H1 (cell line): ENCODE results near the gene MMP20. TPM values are rescaled to one million over a fixed set of nuclear protein-coding genes. Genes with fewer than 3 reads are reported as not detected.

Experiments used
- CTCF ChIA-PET: fragments of 300-600 bp; sonication (Branson Sonifier 250); formaldehyde crosslinking; loops from one replicate; lab custom pipeline; 2021; ENCODE audit not compliant: partially characterized antibody; lab: Charles Lee
- POLR2A ChIA-PET: fragments of 300-600 bp; sonication (Branson Sonifier 250); formaldehyde crosslinking; loops from one replicate; lab custom pipeline; 2021; ENCODE audit warnings: inconsistent platforms; ENCODE audit not compliant: partially characterized antibody; lab: Charles Lee
- DNase-seq, 2 experiments: peaks; one replicate each; pipeline versions ENCODE4 v3.0.0 to v3.0.0-alpha.2; 2010 to 2022; ENCODE audit warnings: low spot score in 2 of 2, low read depth in 1 of 2, mixed read lengths in 1 of 2
- FAIRE-seq: peaks from 2 replicates; lab custom pipeline; 2011; peaks lifted over from hg19 to GRCh38; lab: Jason Lieb, UNC
- H2AFZ ChIP-seq: 2 replicates; pipeline ENCODE4 v1.8.1; 2012; ENCODE audit warnings: low read length, inconsistent platforms
- H2AK5ac ChIP-seq: 2 replicates; pipeline ENCODE4 v1.6.1; 2013; ENCODE audit warnings: low read depth, low read length
- H2BK120ac ChIP-seq: replicated peaks from 2 replicates; pipeline ENCODE3; 2013; ENCODE audit warnings: low read depth, low read length, inconsistent platforms
- H2BK12ac ChIP-seq: 2 replicates; pipeline ENCODE4 v1.6.1; 2013; ENCODE audit warnings: low read depth, low read length
- H2BK15ac ChIP-seq: 2 replicates; pipeline ENCODE4 v1.6.1; 2013; ENCODE audit warnings: low read length
- H2BK20ac ChIP-seq: 2 replicates; pipeline ENCODE4 v1.6.1; 2013; ENCODE audit warnings: low read length
- H2BK5ac ChIP-seq: 2 replicates; pipeline ENCODE4 v1.6.1; 2013; ENCODE audit warnings: low read depth, low read length
- H3K14ac ChIP-seq: 2 replicates; pipeline ENCODE4 v1.6.1; 2013; ENCODE audit warnings: inconsistent platforms; ENCODE audit not compliant: insufficient read length
- H3K18ac ChIP-seq: 2 replicates; pipeline ENCODE4 v1.6.1; 2013; ENCODE audit warnings: low read length; ENCODE audit errors: extremely low read depth
- H3K23ac ChIP-seq: 2 replicates; pipeline ENCODE4 v1.6.1; 2013; ENCODE audit warnings: inconsistent platforms; ENCODE audit not compliant: insufficient read length
- H3K23me2 ChIP-seq: 2 replicates; pipeline ENCODE4 v1.6.1; 2013; ENCODE audit warnings: low read depth, low read length
- H3K27ac ChIP-seq: 2 replicates; pipeline ENCODE4 v1.6.1; 2011; ENCODE audit warnings: low read depth, low read length, inconsistent platforms
- H3K27me3 ChIP-seq, 4 experiments: replicated peaks in 1 of 4; 1 replicate in 1 of 4; 2 replicates in 3 of 4; pipeline versions ENCODE4 v1.6.1 to v1.8.1; 2011 to 2013; ENCODE audit warnings: low read length in 3 of 4, mild to moderate bottlenecking in 3 of 4, inconsistent platforms in 2 of 4, mixed read lengths in 2 of 4, moderate library complexity in 1 of 4; ENCODE audit not compliant: control insufficient read depth in 3 of 4, insufficient read depth in 3 of 4; ENCODE audit errors: extremely low read depth in 1 of 4
- H3K36me3 ChIP-seq, 4 experiments: 2 replicates each; pipeline versions ENCODE4 v1.6.1 to v1.8.1; 2011 to 2013; ENCODE audit warnings: mild to moderate bottlenecking in 4 of 4, low read length in 3 of 4, moderate library complexity in 2 of 4, control low read depth in 1 of 4, inconsistent platforms in 1 of 4; ENCODE audit not compliant: insufficient read depth in 4 of 4, control insufficient read depth in 2 of 4
- H3K4ac ChIP-seq: replicated peaks from 2 replicates; pipeline ENCODE3; 2013; ENCODE audit warnings: low read length, low read depth, mixed read lengths, inconsistent platforms; ENCODE audit not compliant: insufficient read length
- H3K4me1 ChIP-seq, 4 experiments: replicated peaks in 1 of 4; 1 replicate in 1 of 4; 2 replicates in 3 of 4; pipeline versions ENCODE4 v1.6.1 to v1.8.1; 2011 to 2013; ENCODE audit warnings: low read length in 3 of 4, inconsistent platforms in 2 of 4, mixed read lengths in 1 of 4; ENCODE audit not compliant: insufficient read depth in 4 of 4, control insufficient read depth in 3 of 4
- H3K4me2 ChIP-seq, 2 experiments: 2 replicates each; pipeline versions ENCODE4 v1.6.1 to v1.8.1; 2011 to 2013; ENCODE audit warnings: low read depth in 2 of 2, low read length in 2 of 2, control low read depth in 1 of 2, inconsistent platforms in 1 of 2, mild to moderate bottlenecking in 1 of 2; ENCODE audit not compliant: insufficient read depth in 1 of 2
- H3K4me3 ChIP-seq, 4 experiments: fragments of 200-600, 300-600 bp in 1 of 4; sonication (generic), shearing (Covaris generic), sonication (Bioruptor Twin) in 1 of 4; 2 replicates each; pipeline versions ENCODE4 v1.5.1 to v1.8.1; 2011 to 2016; ENCODE audit warnings: low read length in 4 of 4, low read depth in 3 of 4, control low read depth in 2 of 4, inconsistent platforms in 2 of 4, mild to moderate bottlenecking in 2 of 4, mixed read lengths in 1 of 4, moderate library complexity in 1 of 4; ENCODE audit not compliant: insufficient read depth in 2 of 4; ENCODE audit errors: extremely low read depth in 1 of 4
- H3K56ac ChIP-seq: replicated peaks from 2 replicates; pipeline ENCODE3; 2013; ENCODE audit warnings: low read depth, mild to moderate bottlenecking, mixed read lengths, low read length, inconsistent platforms; ENCODE audit not compliant: insufficient read length
- H3K79me1 ChIP-seq: 2 replicates; pipeline ENCODE4 v1.6.1; 2013; ENCODE audit warnings: low read depth, low read length, control low read depth
- H3K79me2 ChIP-seq, 2 experiments: 2 replicates each; pipeline versions ENCODE4 v1.6.1 to v1.8.1; 2012 to 2013; ENCODE audit warnings: low read length in 2 of 2, mild to moderate bottlenecking in 2 of 2, inconsistent platforms in 1 of 2; ENCODE audit not compliant: insufficient read depth in 2 of 2, control insufficient read depth in 1 of 2
- H3K9ac ChIP-seq, 4 experiments: replicated peaks in 1 of 4; 1 replicate in 1 of 4; 2 replicates in 3 of 4; pipeline versions ENCODE4 v1.6.1 to v1.8.1; 2011 to 2013; ENCODE audit warnings: low read depth in 3 of 4, low read length in 3 of 4, control low read depth in 2 of 4, mild to moderate bottlenecking in 2 of 4, moderate library complexity in 2 of 4, inconsistent platforms in 1 of 4; ENCODE audit errors: extremely low read depth in 1 of 4
- H3K9me3 ChIP-seq, 2 experiments: 2 replicates each; pipeline versions ENCODE4 v1.6.1 to v1.8.1; 2012 to 2013; ENCODE audit warnings: mild to moderate bottlenecking in 2 of 2, moderate library complexity in 2 of 2, control low read depth in 1 of 2, inconsistent platforms in 1 of 2, low read depth in 1 of 2, low read length in 1 of 2, mixed read lengths in 1 of 2; ENCODE audit not compliant: insufficient read depth in 2 of 2
- H4K20me1 ChIP-seq, 2 experiments: replicated peaks in 1 of 2; 2 replicates each; pipeline versions ENCODE3 to v1.8.1; 2011 to 2013; ENCODE audit warnings: inconsistent platforms in 2 of 2, low read length in 2 of 2, mild to moderate bottlenecking in 1 of 2; ENCODE audit not compliant: insufficient read depth in 2 of 2, control insufficient read depth in 1 of 2
- H4K5ac ChIP-seq: 2 replicates; pipeline ENCODE4 v1.6.1; 2013; ENCODE audit warnings: low read length, low read depth, mixed read lengths, inconsistent platforms; ENCODE audit not compliant: insufficient read length
- H4K8ac ChIP-seq: 2 replicates; pipeline ENCODE4 v1.8.0; 2013; ENCODE audit warnings: mild to moderate bottlenecking, moderate library complexity, low read length, inconsistent platforms; ENCODE audit not compliant: insufficient read depth; ENCODE audit errors: extremely low read depth
- H4K91ac ChIP-seq: replicated peaks from 2 replicates; pipeline ENCODE3; 2013; ENCODE audit warnings: low read length, mixed read lengths, inconsistent platforms; ENCODE audit not compliant: insufficient read length
- CBX8 ChIP-seq: fragments of 300-800, 300-1000 bp; sonication (generic); IDR thresholded peaks from 2 replicates; pipeline ENCODE4 v1.7.1; 2016; ENCODE audit warnings: low read depth, low read length, borderline replicate concordance
- CHD1 ChIP-seq: IDR thresholded peaks from 2 replicates; pipeline ENCODE4 v1.6.1; 2012; ENCODE audit warnings: low read depth, low read length, improper control_type of control experiment
- GTF2F1 ChIP-seq: IDR thresholded peaks from 2 replicates; pipeline ENCODE4 v1.6.1; 2012; ENCODE audit warnings: low read depth, low read length, improper control_type of control experiment, borderline replicate concordance
- JUN ChIP-seq: IDR thresholded peaks from 2 replicates; pipeline ENCODE4 v1.6.1; 2011; ENCODE audit warnings: low read depth, mild to moderate bottlenecking, improper control_type of control experiment, low read length
- SP4 ChIP-seq: IDR thresholded peaks from 2 replicates; pipeline ENCODE4 v1.6.1; 2012; ENCODE audit warnings: low read length, inconsistent platforms
- USF2 ChIP-seq: IDR thresholded peaks from 2 replicates; pipeline ENCODE4 v1.6.1; 2011; ENCODE audit warnings: low read length, improper control_type of control experiment
- YY1 ChIP-seq: IDR thresholded peaks from 2 replicates; pipeline ENCODE4 v1.6.1; 2011; ENCODE audit warnings: low read depth, mild to moderate bottlenecking, low read length
- WGBS, 2 experiments: shearing (Covaris generic) in 1 of 2; methylation state at CpG; one replicate each; pipeline versions ENCODE4 v1.1.6 to v1.1.7; 2013 to 2015; ENCODE audit warnings: low lambda C conversion rate in 2 of 2, mixed read lengths in 2 of 2, inconsistent platforms in 1 of 2, low coverage in 1 of 2, missing lambda C conversion rate in 1 of 2; ENCODE audit not compliant: insufficient replicate concordance in 2 of 2, insufficient coverage in 1 of 2, insufficient read length in 1 of 2; ENCODE audit errors: extremely low coverage in 1 of 2, missing lambda C conversion rate in 1 of 2; 5-methylcytosine and 5-hydroxymethylcytosine counted together
- polyA plus RNA-seq, 7 experiments: library from polyadenylated mRNA; depleted of rRNA in 3 of 7; stranded (reverse) in 5 of 7; unstranded in 2 of 7; fragments of >200 nt in 5 of 7; fragments of 200-250 nt in 2 of 7; gene quantifications; 1 replicate in 5 of 7; 2 replicates in 1 of 7; 4 replicates in 1 of 7; pipeline versions ENCODE4 v1.2.1 to v1.2.3, GENCODE V29; 2011 to 2013; ENCODE audit warnings: missing spikeins in 2 of 7, mixed read lengths in 2 of 7
- total RNA-seq: library from RNA; stranded (reverse); fragmentation: NEBNext Ultra II Directional; extraction: Animal tissue kit (Norgen Biotek cat#: 25700); gene quantifications from 2 replicates; pipeline ENCODE4 v1.2.1, GENCODE V29; 2021

MMP20 gene
- total and polyA plus RNA-seq, 2 of the 8 experiments (the other 6 are each of a cell fraction or from before 2014, with no cell fraction given) = not detected

- H2BK120ac ChIP-seq = no peak overlapping the region
- CTCF ChIA-PET = interaction anchor here (0.6 to 1.6 kb wide), 4 partner anchors 33 to 330 kb away, joined by 3 read pairs; no protein-coding TSS in a partner anchor
- no peak overlapping the region for H4K91ac ChIP-seq
- no peak overlapping the region for H2BK5ac ChIP-seq
- no peak overlapping the region for H3K23ac ChIP-seq
- H3K14ac ChIP-seq = no peak overlapping the region
- H2BK15ac ChIP-seq = no peak overlapping the region
- FAIRE-seq = no peak
- no peaks in the 10 kb centered on the region for H3K27me3 ChIP-seq
- no peaks in the 10 kb centered on the region for H3K79me1 ChIP-seq
- WGBS, 2 experiments = 96% methylated on average over 2 of the region's 2 CpGs; no CpG with 5 or more reads in 1 of the 2 experiments
- H2AK5ac ChIP-seq = no peak overlapping the region
- H4K5ac ChIP-seq = no peak overlapping the region
- no peak overlapping the region for H3K4me3 ChIP-seq
- no peak overlapping the region for H3K18ac ChIP-seq
- POLR2A ChIA-PET = no interaction called here
- no peak overlapping the region for H3K27ac ChIP-seq
- H4K8ac ChIP-seq = no peak overlapping the region
- H2AFZ ChIP-seq = no peak overlapping the region
- H3K56ac ChIP-seq = no peak overlapping the region
- H4K20me1 ChIP-seq = no peaks in the 10 kb centered on the region
- no peak overlapping the region for H3K4ac ChIP-seq
- no peaks in the 10 kb centered on the region for H3K79me2 ChIP-seq
- H3K9me3 ChIP-seq = peaks cover 6 to 11% of the 10 kb centered on the region in 2 experiments; a peak in 3 of 4 replicates
- no peaks in the 10 kb centered on the region for H3K4me1 ChIP-seq
- TF ChIP-seq CHD1 (no peak), USF2 (no peak), JUN (no peak), YY1 (no peak), SP4 (no peak), CBX8 (no peak), GTF2F1 (no peak)
- H2BK12ac ChIP-seq = no peak overlapping the region
- H3K23me2 ChIP-seq = no peaks in the 10 kb centered on the region
- no peak overlapping the region for H3K9ac ChIP-seq
- no peaks in the 10 kb centered on the region for H3K36me3 ChIP-seq
- no peak overlapping the region for H2BK20ac ChIP-seq
- H3K4me2 ChIP-seq = no peak overlapping the region
- DNase-seq = no peak
Measured at GRCh38 chr11:102572554-102573220, 52.4 kb downstream of the MMP20 start.
